Measurements from ENCODE around the gene MGLL.

Gene MGLL

DNA sequence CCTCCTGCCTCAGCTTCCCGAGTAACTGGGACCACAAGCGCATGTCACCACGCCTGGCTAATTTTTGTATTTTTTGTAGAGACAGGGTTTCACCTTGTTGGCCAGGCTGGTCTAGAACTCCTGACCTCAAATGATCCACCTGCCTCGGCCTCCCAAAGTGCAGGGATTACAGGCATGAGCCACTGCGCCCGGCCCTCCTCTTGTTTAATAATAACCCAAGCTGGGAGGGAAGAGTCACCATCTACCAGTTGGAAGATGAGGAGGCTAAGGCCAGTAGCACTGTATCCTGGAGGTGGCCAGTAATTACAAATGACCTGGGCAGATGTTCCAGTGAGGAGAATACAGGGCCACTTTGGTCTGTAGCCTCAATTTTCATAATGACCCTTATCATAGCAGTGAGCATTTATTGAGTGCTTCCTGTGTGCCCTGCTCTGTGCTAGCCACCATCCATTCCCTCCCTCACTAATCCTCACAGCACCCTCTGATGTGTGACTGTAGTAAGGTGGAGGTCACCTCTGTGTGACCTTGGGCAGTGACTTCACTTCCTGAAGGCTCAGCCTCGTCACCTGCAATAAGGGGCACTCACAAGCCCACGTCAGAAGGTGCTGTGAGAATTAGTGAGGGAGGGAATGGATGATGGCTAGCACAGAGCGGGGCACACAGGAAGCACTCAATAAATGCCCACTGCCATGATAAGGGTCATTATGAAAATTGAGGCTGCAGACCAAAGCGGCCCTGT is 85.3 kb downstream of the MGLL start:
- no peak for DNase-seq

DNA sequence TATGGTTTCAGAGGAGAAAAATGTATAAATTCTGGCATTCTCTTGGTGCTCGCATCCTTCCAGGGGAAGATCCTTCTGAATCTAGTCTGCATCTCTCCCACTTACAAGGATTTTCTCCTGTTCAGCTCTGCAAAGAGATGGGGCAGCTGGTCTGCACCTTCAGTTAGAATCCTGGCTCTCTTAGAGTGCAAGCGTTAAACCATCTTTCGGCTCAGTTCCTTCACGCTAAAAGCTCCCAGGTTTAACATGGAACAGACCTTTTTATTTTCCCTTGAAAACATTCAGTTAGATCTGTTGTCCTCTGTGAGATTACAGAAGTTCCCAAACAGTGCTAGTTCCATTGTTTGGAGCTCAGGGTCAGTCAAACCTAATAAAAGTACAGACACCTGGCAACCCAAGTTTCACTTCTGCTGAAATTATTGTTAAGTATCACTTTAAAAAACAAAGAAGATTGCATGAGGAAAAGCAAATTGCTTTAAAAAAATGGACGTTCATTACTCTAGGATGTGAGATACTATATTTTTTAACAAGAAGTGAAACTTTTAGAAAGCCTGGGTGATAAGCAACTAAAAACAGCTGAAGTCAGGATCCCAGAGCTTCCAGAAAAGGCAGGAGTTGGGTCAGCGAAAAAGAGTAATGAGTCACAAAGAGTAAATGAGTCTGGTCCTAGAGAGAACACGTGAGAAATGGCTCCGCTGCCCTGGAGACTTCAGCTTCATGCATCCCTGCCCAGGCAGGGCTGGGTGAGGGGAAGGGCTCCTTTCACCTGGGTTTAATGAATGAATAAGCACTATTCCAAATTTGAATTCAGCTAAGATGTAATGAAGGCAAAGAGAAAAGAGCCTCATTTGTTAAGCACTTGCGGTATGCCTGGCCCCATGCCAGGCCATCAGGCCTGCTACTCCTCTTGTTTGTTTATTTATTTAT is 86.3 kb downstream of the MGLL start:
- DNase-seq = no peak

DNA sequence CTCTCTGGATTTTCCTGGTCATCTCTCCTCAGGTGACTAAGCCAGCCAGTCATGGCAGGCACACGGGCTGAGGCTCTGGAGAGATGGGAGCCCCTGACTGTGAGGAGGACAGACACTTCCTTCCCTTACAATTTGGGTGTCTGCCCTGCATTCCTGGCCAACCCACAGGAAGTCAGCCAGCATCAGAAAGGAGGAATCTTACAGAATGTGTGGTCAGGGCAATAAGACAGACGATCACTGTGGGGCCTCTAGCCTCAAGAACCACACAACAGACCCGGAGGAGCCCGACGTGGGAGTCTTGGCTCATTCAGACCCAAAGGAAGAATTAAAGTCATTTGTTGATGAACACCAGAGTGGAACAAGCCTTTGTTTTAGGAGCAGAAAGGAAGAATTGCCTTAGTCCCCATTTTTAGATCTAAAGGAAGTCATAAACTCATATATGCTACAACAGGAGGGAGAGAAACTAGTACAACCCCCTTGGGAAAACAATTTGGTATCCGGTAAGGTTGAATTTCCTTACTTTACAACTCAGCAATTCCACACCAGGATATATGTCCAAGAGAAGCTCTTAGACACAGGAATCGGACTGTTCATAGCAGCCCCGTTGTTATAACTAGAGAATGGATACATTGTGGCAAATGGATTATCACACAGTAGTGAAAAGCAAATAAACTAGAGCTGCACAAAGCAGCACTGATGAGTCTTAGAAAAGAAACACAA is 87.4 kb downstream of the MGLL start:
- DNase-seq = no peak

DNA sequence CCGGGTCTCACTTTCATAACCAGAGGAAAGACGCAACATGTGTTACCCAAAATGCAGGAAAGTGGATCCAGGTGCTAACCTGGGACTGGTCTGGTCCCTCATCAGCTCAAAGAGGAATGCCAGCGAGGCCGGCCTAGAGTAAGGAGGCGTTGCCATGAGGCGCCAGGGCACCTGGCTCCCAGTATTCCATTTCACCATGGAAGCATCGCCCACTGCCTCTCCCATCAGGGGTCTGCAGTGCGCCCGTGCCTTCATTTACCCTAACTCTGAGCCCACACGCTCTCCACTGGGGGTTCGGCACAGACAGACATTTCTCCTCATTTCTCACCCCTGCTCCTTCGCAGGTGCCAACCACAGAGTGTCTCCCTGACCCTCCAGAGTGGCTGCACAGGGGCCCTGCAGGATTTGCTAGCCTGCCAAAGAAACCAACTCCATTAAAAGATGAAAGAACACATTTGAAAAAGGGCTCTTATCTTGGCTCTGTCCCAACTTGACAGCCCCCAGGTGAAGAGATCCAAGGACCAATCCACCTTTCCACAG is 88.1 kb downstream of the MGLL start:
- no peak for DNase-seq

DNA sequence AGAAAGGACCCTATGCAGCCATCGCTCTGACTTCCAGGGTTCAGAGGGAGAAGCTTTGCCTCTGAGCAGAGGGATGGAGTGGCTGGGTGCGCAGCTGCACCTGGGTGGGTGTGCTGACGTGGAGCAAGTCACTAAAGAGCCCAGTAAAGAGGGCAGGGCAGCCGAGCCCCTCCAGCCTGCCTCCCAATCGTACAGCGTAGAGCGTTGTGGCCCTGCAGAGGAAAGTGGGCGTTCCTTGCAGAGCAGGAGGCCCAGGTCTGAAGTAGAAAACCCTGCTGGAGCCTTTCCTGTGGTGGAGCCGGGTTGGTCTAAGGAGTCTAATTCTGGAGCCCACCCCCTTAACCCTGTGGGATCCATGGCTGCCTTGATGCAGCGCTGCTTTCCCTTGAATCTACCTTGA is 88.5 kb downstream of the MGLL start:
- DNase-seq = no peak

DNA sequence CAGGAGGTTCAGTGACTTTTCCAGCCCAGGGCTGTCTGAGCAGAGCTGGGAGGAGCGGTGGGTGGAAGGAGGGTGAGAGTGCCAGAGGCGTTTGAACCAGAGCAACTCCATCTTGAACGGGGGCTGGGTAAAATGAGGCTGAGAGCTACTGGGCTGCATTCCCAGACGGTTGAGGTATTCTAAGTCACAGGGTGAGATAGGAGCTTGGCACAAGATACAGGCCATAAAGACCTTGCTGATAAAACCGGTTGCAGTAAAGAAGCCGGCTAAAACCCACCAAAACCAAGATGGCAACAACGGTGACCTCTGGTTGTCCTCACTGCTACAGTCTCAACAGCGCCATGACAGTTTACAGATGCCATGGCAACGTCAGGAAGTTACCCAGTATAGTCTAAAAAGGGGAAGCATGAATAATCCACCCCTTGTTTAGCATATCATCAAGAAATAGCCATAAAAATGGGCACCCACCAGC is 89.4 kb downstream of the MGLL start:
- DNase-seq = no peak

DNA sequence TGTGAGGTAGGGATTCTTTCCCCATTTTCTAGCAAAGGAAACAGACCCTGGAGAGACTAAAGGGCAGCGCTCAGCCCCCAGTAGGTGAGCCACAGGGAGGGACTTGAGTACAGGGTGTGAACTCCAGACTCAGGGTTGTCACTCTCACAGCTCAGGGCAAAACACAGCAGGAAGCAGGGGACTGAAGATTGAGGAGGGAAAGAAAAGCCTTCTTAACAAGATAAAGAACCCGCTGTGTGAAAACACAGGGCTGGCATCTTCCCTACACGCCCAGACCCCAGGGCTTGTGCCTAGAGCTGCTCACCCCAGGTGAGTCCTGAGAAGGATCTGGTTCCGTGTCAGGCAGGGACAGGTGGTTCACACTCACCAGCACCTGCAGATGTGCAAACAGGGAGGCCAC is 90.0 kb downstream of the MGLL start:
- DNase-seq = no peak

DNA sequence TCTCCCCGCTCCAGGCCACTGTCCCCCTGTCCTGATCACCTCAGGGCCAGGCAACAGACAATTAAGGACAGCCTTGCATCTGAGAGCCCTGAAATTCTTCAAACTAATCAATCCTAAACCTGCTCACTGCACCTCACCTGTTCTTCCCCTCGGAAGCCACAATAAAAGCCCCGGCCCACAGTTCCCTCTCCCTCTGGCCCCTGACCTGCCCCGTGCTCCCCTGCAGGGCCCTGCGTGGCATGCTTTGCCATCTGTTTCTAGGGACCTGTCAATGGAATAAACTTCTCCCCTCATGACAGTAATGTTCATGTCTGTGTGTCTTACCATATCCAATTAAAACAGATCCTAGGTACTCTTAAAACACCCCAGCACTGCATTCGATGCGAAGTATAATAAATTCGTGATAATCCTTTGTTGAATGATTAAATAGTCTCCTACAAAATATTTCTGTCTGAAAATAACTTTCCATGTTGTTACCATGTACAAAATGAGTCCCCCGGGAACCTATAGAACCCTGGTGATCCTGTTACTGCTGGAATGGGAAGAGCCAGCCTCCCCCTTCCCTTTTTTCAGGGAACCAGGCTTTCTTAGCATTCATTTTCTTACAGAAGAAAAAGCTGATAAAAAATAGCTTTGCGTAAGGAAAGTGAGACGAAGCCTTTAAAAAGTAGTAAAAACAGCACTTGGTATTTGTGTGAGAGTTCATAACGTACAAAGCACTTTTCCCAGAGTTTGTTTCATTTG is 90.6 kb downstream of the MGLL start:
- DNase-seq = no peak

DNA sequence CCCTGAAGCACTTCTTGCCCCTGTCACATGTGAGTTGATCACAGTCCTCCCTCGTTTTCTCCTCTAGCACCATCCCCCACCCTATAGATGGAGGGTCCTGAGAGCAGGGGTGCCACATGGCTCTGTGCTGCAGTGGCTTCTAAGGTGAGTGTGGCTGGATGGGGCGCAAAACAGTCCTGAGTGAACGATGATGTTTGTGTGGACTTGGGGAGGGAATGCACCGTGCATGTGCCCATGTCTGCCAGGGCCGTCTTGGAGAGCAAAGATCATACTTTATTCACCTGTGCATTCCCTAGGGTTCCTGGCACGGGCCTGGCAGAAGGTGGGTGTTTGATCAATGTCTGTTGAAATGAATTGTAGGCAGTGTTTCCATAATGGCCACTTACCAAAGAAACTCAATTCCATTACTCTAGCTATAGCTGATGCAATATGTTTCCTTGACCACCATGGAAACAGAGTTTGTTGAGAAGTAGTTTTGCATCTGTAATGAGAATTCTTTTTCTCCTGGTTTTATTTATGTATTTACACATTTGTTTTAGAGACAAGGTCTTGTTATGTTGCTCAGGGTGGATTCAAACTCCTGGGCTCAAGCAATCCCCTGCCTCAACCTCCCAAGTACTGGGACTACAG is 91.5 kb downstream of the MGLL start:
- DNase-seq = no peak

DNA sequence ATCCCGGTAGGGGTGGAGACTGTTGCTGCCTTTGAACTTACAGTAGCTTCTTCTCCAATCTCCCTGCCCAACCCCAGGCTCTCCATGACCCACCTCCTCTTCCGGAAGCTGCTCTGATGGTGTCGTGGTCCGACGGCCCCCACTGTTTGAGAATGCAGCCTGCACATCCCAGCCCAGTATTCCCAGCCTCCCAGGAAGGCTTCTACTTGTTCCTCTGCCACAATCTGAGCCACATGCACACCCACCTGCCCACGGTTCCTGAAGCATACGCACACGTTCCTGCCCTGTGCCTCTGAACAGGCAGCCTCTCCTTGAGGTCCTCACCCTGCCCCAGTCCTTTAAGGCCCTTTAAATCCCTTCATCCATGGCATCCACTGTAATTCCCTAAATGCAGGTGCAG is 92.1 kb downstream of the MGLL start:
- no peak for DNase-seq

DNA sequence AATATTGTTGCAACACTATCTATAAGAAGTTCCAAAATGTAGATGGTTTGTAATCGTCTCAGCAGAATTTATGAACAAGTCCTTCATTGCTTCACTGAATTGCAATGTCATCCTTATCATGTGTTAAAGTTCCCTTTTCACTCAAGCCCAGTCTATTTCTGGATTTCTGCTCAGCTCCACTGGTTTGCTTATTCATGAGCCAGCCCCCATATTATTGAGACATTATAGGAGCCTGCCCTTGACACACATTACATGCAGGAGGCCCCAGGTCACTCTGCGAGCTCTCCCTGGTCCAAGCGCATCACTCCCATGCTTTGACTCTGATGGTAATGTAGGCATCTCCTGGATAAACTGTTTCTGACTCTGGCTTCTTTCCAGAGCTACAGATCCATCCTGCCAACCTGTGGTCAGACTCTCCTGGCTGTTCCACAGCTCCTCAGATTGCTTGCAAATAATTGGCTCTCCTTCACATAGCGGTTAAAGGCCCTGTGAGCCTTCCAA is 92.7 kb downstream of the MGLL start:
- DNase-seq = no peak

DNA sequence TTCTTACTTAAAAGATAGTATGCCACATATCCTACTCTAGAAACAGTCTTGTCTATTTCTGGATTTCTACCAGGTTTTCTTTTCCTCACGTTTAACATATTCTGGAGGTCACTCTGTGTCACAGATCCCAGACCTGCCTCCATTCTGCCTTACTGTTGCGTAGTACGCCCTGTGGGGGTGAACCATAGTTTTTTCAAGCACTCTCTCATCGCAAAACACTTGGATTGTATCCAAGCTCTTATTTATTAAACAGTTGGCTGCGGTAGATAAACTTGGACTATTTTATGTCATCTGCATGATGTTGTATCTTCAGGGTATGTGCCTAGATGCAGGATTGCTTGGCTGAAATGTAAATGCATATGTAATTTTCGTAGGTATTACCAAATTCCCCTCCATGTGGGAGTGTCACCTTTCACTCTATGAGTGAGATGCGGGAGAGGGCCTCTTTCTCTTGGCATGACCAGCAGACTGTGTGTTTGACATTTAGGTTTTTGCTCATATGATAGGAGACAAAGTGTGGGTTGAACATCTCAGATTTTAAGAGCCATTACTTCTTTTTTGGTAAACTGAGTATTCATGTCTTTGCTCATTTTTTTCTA is 93.8 kb downstream of the MGLL start:
- no peak for DNase-seq

DNA sequence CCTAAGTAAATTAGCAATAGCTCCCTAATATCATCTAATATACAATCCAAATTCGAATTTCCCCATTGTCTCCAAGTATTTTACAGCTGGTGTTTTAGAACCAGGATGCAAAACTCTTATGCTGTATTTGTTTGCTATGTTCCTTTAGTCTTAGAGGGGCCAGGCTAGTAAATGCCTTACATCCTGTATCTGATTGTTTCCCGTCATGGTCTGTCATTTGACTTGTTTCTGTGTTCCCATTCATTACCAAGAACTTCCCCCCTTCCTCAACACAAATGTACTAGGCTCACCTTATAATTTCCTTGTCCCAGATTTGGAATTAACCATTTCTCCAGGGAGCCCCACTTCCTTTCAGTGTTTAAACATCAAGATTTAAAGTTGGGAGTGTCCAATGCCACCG is 95.4 kb downstream of the MGLL start:
- DNase-seq = no peak

DNA sequence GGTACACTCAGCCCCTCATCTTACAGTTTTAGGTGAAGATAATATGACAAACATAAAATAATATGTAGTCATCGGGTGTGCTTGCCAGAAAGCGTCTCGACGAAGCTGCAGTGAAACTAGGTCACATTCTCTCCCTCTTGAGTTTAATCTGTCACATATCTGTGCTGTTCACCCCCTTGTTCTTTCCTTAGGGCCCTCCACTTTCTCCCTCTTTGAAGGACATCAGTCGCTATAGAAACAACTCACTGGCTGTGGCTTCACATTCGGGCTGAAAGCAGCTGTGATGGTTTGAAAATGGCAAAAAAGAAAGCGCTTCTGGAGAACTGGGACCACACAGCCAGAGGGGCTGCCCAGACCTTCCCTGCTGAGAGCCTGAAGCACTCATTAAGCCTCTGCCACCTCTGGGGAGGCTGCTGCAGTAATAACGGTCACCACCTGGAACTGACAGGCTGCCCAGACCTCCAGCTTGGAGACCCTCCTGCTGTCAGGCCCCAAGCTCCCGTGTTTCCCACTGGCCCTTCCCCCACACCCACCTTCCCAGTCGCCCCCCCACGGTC is 99.2 kb downstream of the MGLL start:
- DNase-seq = no peak

DNA sequence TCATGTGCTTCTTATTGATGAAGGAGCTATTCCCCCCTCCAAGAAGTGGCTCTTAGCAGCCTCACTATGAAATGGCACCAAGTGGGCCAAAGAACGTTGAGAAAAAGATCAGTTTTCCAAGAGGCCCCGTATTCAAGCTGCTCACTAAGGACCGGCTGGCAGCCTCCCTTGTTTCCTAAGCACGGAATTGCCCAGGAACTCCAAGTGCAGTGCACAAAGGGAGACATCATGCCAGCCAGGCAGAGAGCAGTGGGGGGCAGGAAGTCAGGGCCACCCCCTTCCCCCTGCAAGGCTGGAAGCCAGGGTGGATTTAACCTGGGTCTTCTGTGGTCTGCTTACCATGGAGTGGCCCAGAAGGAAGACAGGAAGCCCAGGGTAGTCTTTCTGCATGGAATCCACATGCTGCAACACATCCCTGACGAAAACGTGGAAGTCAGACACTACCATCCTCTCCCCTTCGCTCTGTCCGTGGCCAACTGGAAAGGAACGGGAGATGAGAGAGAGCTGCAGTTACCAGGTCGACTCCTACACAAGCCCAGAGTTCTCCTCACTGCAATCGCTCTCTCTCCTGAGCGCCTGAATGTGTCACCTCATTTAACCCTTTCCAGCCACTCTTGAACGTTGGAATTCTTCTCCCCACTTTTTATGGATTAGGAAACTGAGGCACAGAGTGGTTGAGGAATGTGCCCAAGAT is 100.1 kb downstream of the MGLL start:
- no peak for DNase-seq

DNA sequence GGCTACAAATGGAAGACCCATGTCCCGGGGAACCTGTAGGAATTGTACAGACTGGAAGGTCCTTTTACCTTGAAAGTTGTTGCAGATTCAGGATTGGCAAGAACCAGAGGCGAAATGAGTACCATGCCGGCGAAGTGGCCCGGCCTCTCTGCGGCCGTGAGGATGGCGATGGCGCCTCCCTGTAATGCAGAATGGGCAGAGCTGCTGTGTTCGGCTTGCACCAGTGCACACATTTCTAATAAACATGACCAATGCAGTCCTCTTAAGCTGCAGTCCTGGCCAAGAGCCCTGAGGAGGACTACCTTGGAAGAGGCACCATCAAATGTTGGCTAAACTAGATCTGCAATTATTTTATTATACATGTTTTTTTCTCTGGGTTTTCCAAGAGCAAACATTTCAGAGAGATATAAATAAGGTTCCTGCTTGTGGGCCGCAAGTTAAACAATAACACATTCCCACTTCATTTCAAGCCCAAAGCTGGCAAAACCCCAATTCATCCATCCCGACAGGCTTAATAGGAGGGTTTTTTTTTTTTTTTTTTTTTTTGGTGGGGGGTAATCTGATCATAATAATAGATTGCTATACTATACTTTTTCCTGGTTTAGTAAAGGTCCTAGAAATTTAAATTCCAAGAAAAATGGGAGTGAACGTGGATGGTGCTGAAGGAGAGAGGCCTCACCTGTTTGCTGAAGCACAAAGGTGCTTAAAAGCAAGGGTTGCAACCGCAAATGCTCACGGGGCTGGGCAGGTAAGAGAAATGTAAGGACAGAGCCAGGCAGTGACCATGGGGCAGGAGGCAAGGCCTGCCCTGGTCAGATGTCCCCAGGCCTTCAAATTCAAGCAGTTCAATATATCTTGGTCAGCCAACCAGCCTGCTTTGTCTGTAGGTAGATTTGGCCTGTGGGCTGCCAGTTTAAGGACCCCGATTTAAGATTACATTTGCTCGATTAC is 101.1 kb downstream of the MGLL start:
- no peak for DNase-seq

DNA sequence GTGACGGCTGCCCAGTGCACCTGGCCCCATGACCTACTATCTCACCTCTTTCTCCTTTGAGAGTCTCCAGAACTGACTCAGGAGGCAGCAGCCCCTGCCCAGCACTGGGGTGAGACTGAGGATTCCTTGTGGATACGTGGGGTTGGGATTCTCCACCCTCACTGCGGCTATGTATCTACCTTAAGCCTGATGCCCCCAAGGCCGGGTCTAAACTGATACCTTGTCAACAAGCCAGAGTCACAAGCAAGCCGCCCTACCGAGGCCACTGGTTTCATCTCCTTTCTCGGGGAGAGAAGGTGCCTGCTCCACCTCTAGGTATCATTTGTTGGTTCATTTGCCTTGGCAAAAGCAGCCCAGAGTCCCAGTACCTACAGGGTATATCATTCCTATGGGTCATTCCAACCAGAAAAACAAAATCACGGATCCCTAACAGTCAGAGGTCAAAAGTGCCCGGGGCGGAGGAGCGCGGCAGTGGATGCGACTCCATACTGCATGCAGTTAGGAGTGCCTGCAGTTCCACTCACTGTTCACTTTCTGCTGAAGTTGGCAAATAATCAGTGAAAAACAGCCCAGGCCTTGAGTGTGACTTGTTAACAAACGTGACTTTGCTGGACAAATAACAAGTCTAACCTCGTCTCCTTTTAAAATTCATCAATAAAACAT is 102.0 kb downstream of the MGLL start:
- DNase-seq = no peak

DNA sequence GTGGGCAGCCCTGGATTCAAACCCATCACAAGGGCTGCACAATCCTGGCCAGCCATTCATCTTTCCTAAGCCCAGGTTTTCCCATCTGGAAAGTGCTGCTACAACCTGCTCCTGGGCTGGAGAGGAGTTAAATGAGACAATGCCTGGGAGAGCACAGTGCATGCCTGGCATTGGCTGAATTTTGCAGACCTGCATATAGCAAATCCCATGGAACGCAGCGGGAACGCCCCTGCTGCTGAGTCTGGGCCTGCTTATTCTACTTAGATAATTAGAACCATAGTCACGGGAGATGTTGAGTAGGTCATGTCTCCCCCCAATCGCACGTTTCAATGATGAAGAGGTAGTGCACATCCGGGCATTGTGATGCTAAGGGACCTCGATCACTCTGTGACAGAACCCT is 102.9 kb downstream of the MGLL start:
- DNase-seq = no peak

DNA sequence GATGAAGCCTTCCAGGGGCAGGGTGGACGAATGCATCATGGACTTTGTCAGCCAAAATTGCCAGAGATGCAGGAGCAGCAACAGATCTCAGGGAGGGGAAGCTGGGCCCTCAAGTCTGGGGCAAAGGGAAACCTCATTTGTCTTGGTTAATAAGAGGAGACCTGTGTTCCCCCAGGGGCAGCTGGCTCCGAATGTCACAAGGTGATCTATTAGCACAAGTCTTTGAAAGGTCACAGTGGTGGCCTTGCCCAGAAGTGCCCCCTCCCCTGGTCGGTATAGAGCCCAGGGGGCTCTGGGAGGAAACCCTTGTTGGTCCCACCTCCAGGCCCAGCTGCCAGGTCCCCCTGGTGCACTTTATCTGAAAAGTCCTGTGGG is 103.4 kb downstream of the MGLL start:
- DNase-seq = no peak
